Panc1 (cell line): Measurements from ENCODE around the gene SLC45A1. TPM values are rescaled to one million over a fixed set of nuclear protein-coding genes. Genes with fewer than 3 reads are reported as not detected.

Source experiments
- ATAC-seq: fragments of 200-7000 bp; cut with Tn5 transposase; 2 replicates; pipeline ENCODE4 v1.9.1; 2020; ENCODE audit warnings: mild to moderate bottlenecking, moderate library complexity
- BruUV-seq: library from RNA; stranded (reverse); fragments of 400-500 nt; replicated peaks from 2 replicates; lab custom pipeline; 2021; lab: Mats Ljungman, UMichigan
- CTCF ChIA-PET: fragments of 300-600 bp; sonication (Branson Sonifier 250); formaldehyde crosslinking; loops from one replicate; lab custom pipeline; 2022; ENCODE audit warnings: antibody characterized with exemption; lab: Charles Lee
- POLR2A ChIA-PET: fragments of 300-600 bp; sonication (Branson Sonifier 250); formaldehyde crosslinking; loops from one replicate; lab custom pipeline; 2022; ENCODE audit warnings: antibody characterized with exemption; lab: Charles Lee
- DNase-seq: peaks from one replicate; pipeline ENCODE4 v3.0.0-alpha.2; 2010; ENCODE audit warnings: low read depth, low spot score
- H3K27ac ChIP-seq: 2 replicates; pipeline ENCODE4 v1.5.1; 2011; ENCODE audit warnings: mild to moderate bottlenecking, low read length, inconsistent platforms
- H3K27me3 ChIP-seq: fragments of 200-500 bp; sonication (Bioruptor generic); 2 replicates; pipeline ENCODE4 v1.6.0; 2014; ENCODE audit warnings: low read length, inconsistent platforms; ENCODE audit not compliant: control insufficient read depth, insufficient read depth
- H3K36me3 ChIP-seq: fragments of 200-500 bp; sonication (Bioruptor generic); 2 replicates; pipeline ENCODE4 v1.5.1; 2014; ENCODE audit warnings: inconsistent platforms, mild to moderate bottlenecking, low read length, moderate library complexity; ENCODE audit not compliant: control insufficient read depth, insufficient read depth
- H3K4me1 ChIP-seq: 2 replicates; pipeline ENCODE4 v1.5.1; 2011; ENCODE audit warnings: inconsistent platforms, mild to moderate bottlenecking, low read length, moderate library complexity; ENCODE audit not compliant: control insufficient read depth, insufficient read depth
- H3K4me3 ChIP-seq, 2 experiments: 2 replicates each; pipeline ENCODE4 v1.5.1; 2011 to 2012; ENCODE audit warnings: low read depth in 2 of 2, low read length in 2 of 2, mild to moderate bottlenecking in 2 of 2, inconsistent platforms in 1 of 2, moderate library complexity in 1 of 2
- H3K9me3 ChIP-seq: fragments of 200-500 bp; sonication (Bioruptor generic); 2 replicates; pipeline ENCODE4 v1.5.1; 2014; ENCODE audit warnings: low read depth, mild to moderate bottlenecking, inconsistent platforms, low read length, moderate library complexity; ENCODE audit not compliant: control insufficient read depth, insufficient read depth
- CTCF ChIP-seq: fragments of 450-650 bp; IDR thresholded peaks from 2 replicates; pipeline ENCODE4 v1.5.1; 2017; ENCODE audit warnings: mild to moderate bottlenecking
- POLR2AphosphoS5 ChIP-seq: IDR thresholded peaks from 2 replicates; pipeline ENCODE4 v1.6.1; 2012; ENCODE audit warnings: mild to moderate bottlenecking, low read depth, low read length, moderate library complexity
- REST ChIP-seq, 2 experiments: IDR thresholded peaks; 2 replicates each; pipeline ENCODE4 v1.6.1; 2011 to 2012; ENCODE audit warnings: low read depth in 2 of 2, control low read depth in 1 of 2, low read length in 1 of 2, mild to moderate bottlenecking in 1 of 2, moderate library complexity in 1 of 2; ENCODE audit not compliant: insufficient read depth in 1 of 2
- SIN3A ChIP-seq: IDR thresholded peaks from 2 replicates; pipeline ENCODE4 v1.6.1; 2012; ENCODE audit warnings: low read depth, mild to moderate bottlenecking, low read length, moderate library complexity, borderline replicate concordance; ENCODE audit not compliant: insufficient read depth
- TCF7L2 ChIP-seq: IDR thresholded peaks from 2 replicates; pipeline ENCODE4 v1.6.1; 2011; ENCODE audit warnings: mild to moderate bottlenecking, low read depth, low read length, inconsistent platforms
- in situ Hi-C: cut with HindIII; loops from 2 replicates; pipeline ENCODE4 v1.10.0; 2016; ENCODE audit warnings: low sequenced_read_pairs, low pct_unique_long_range_greater_than_20kb
- intact Hi-C: fragments of 100-400 bp; cut with micrococcal nuclease; formaldehyde crosslinking; loops from one replicate; pipeline ENCODE4 v1.10.0; 2022; ENCODE audit not compliant: unreplicated experiment
- total RNA-seq: library from RNA; stranded (reverse); gene quantifications from one replicate; pipeline ENCODE4 v1.2.1, GENCODE V29; 2021; ENCODE audit not compliant: unreplicated experiment

SLC45A1 gene
- total RNA-seq, 1 experiment from 2014 or later = 11.3 TPM

- peaks cover 18% of the 10 kb centered on the region for H3K36me3 ChIP-seq
- H3K4me3 ChIP-seq = no peak overlapping the region
- no peaks in the 10 kb centered on the region for H3K9me3 ChIP-seq
- DNase-seq (no peak), ATAC-seq (no peak)
- in situ Hi-C loops = no loop called here
- no peak overlapping the region for H3K27ac ChIP-seq
- ChIA-PET CTCF (interaction anchor here (0.6 kb wide), 1 partner anchor 74 kb away, joined by 3 read pairs; no protein-coding TSS in a partner anchor), POLR2A (interaction anchor here (0.6 kb wide), 1 partner anchor 408 kb away, joined by 7 read pairs; no protein-coding TSS in a partner anchor)
- TF ChIP-seq SIN3A (no peak), TCF7L2 (no peak), CTCF (no peak), REST (IDR thresholded peaks at IDR 0.05; ENCODE audit: insufficient read depth in 1 of 2, low read depth in 2 of 2, low read length in 1 of 2) (no peak), POLR2AphosphoS5 (no peak)
- intact Hi-C loops = no loop called here
- BruUV-seq = no TSS peak
- no peaks in the 10 kb centered on the region for H3K27me3 ChIP-seq
- peaks cover 44% of the 10 kb centered on the region for H3K4me1 ChIP-seq
Measured at GRCh38 chr1:8368956-8369639, 51.2 kb downstream of the SLC45A1 start.

- TF ChIP-seq POLR2AphosphoS5 = no peak
- intact Hi-C loops (no loop called here), in situ Hi-C loops (no loop called here)
- no peak for DNase-seq
- POLR2A ChIA-PET = no interaction called here
- H3K4me1 ChIP-seq = peaks cover 53% of the 10 kb centered on the region
- H3K27ac ChIP-seq = no peak overlapping the region
- no TSS peak for BruUV-seq
- CTCF ChIA-PET = no interaction called here
- H3K9me3 ChIP-seq = no peaks in the 10 kb centered on the region
- peaks cover 14% of the 10 kb centered on the region for H3K36me3 ChIP-seq
- H3K27me3 ChIP-seq = no peaks in the 10 kb centered on the region
- ATAC-seq = no peak
- H3K4me3 ChIP-seq = no peak overlapping the region
Measured at GRCh38 chr1:8370046-8370881, 52.4 kb downstream of the SLC45A1 start.
